A549 (cell line): Measurements from ENCODE around the gene FBXW5.

Source experiments
- GATA3 ChIP-seq: IDR thresholded peaks from 2 replicates; pipeline ENCODE4 v1.6.1; 2012; ENCODE audit warnings: borderline replicate concordance
- MAFK ChIP-seq: fragments of 450-650 bp; IDR thresholded peaks from 2 replicates; pipeline ENCODE4 v1.6.1; 2014; ENCODE audit not compliant: partially characterized antibody
- MAZ ChIP-seq: fragments of 150-350 bp; IDR thresholded peaks from 2 replicates; pipeline ENCODE4 v1.6.1; 2014; ENCODE audit warnings: antibody characterized with exemption, low read depth, low read length, borderline replicate concordance
- POLR2A ChIP-seq: IDR thresholded peaks from 2 replicates; pipeline ENCODE4 v1.6.1; 2012; ENCODE audit warnings: mild to moderate bottlenecking, low read length
- TF ChIP-seq, protein P1 (sequence below): fragments of >200 bp; sonication (Bioruptor Twin); formaldehyde crosslinking; IDR thresholded peaks from 3 replicates; pipeline ENCODE4 v1.5.1; 2016
- TF ChIP-seq, protein P2 (sequence below): fragments of 450-650 bp; IDR thresholded peaks from 2 replicates; pipeline ENCODE4 v1.6.1; 2014; ENCODE audit warnings: antibody characterized with exemption

DNA sequence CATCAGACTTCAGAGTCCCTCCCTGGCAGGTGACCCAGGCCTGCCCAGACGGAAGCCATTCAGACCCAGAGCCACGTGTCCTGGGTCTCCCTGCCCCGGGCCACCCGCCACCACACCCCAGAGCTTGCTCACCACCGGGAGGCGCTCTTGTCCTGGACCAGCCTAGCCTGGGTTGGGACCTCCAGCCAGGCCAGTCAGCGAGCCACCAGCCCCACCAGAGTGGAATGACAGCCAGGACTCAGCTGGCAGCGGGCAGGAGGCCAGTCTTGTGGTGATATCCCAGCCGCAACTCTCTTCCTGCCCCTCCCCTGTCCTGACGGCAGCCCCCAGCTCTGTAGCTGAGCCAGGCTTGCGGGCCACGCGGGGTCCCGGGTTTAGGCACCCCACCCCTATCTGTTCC is 31.1 kb upstream of the FBXW5 start:
- TF ChIP-seq, protein P1, sequence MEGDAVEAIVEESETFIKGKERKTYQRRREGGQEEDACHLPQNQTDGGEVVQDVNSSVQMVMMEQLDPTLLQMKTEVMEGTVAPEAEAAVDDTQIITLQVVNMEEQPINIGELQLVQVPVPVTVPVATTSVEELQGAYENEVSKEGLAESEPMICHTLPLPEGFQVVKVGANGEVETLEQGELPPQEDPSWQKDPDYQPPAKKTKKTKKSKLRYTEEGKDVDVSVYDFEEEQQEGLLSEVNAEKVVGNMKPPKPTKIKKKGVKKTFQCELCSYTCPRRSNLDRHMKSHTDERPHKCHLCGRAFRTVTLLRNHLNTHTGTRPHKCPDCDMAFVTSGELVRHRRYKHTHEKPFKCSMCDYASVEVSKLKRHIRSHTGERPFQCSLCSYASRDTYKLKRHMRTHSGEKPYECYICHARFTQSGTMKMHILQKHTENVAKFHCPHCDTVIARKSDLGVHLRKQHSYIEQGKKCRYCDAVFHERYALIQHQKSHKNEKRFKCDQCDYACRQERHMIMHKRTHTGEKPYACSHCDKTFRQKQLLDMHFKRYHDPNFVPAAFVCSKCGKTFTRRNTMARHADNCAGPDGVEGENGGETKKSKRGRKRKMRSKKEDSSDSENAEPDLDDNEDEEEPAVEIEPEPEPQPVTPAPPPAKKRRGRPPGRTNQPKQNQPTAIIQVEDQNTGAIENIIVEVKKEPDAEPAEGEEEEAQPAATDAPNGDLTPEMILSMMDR = 0 out of 3 replicates have a peak, but pooled peaks have one; percentile 8
- TF ChIP-seq MAZ (no peak), POLR2A (no peak), MAFK (no peak), GATA3 (no peak)
- TF ChIP-seq, protein P2, sequence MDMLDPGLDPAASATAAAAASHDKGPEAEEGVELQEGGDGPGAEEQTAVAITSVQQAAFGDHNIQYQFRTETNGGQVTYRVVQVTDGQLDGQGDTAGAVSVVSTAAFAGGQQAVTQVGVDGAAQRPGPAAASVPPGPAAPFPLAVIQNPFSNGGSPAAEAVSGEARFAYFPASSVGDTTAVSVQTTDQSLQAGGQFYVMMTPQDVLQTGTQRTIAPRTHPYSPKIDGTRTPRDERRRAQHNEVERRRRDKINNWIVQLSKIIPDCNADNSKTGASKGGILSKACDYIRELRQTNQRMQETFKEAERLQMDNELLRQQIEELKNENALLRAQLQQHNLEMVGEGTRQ = no peak
